Neural crest cell (in vitro differentiated cells): ENCODE results near the gene NF1. TPM values are rescaled to one million over a fixed set of nuclear protein-coding genes. Genes with fewer than 3 reads are reported as not detected.

ENCODE experiments used
- DNase-seq: peaks from one replicate; pipeline ENCODE4 v3.0.0; 2021; ENCODE audit warnings: low read depth, mixed read lengths, low spot score
- H3K27ac Mint-ChIP-seq: one replicate; pipeline ENCODE4 v1.8.0; 2021; ENCODE audit warnings: mild to moderate bottlenecking, mixed read lengths; ENCODE audit not compliant: unreplicated experiment
- H3K27me3 Mint-ChIP-seq: 2 replicates; pipeline ENCODE4 v1.8.0; 2021; ENCODE audit warnings: low read depth, mild to moderate bottlenecking, mixed read lengths
- H3K36me3 Mint-ChIP-seq: 2 replicates; pipeline ENCODE4 v1.8.0; 2021; ENCODE audit warnings: low read depth, mild to moderate bottlenecking, mixed read lengths
- H3K4me1 Mint-ChIP-seq: 2 replicates; pipeline ENCODE4 v1.8.0; 2021; ENCODE audit warnings: mixed read lengths
- H3K4me3 Mint-ChIP-seq: one replicate; pipeline ENCODE4 v1.8.0; 2021; ENCODE audit warnings: mild to moderate bottlenecking, mixed read lengths
- H3K9me3 Mint-ChIP-seq: 2 replicates; pipeline ENCODE4 v1.8.0; 2021; ENCODE audit warnings: mixed read lengths
- CTCF ChIP-seq: fragments of 200-600 bp; sonication (generic); conservative IDR thresholded peaks from 2 replicates; pipeline ENCODE4 v1.5.0; 2021; ENCODE audit warnings: antibody characterized with exemption, mild to moderate bottlenecking
- total RNA-seq: library from RNA; stranded (reverse); gene quantifications from 2 replicates; pipeline ENCODE4 v1.2.1, GENCODE V29; 2021

Gene NF1
- total RNA-seq, 1 donor from 2014 or later, result 60.6 TPM

DNA sequence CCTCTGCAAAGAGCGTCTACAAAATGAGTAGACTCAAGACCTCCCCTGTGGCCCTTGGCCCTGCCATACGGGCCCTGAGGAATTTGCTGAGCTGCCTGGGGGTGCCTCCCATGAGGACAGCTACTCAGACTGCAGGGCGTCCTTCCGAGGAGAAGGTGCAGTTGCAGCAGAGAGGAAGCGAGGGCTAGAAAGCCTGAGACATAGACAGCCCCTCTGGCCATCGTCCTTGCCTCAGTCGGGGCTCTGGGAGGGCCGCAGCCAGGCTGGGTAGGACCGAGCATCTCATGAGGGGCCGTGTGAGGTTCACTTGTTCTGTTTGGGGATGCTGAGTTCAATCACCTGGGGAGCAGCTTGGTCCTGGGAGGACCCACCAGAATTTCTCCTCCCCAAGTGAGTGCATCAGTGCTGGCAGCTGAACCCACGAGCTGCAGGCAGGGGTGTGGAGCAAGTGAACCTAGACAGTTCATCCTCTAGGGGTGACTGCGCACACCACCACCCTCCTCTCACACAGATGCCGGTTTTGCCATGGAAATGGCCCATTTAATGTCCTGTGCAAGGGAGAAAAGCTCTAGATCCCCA, 317.0 kb downstream of the NF1 start:
- Mint-ChIP-seq H3K4me1 (peaks cover 22% of the 10 kb centered on the region), H3K27ac (no peak overlapping the region), H3K36me3 (no peaks in the 10 kb centered on the region), H3K9me3 (no peaks in the 10 kb centered on the region), H3K27me3 (peaks cover 65% of the 10 kb centered on the region), H3K4me3 (no peak overlapping the region)
- TF ChIP-seq CTCF, result no peak
- DNase-seq, result no peak

GRCh38 chr17:31412511-31412910, 317.7 kb downstream of the NF1 start:
- Mint-ChIP-seq H3K36me3 (no peaks in the 10 kb centered on the region), H3K27me3 (peaks cover 72% of the 10 kb centered on the region), H3K4me3 (no peak overlapping the region), H3K9me3 (no peaks in the 10 kb centered on the region), H3K27ac (no peak overlapping the region), H3K4me1 (peaks cover 28% of the 10 kb centered on the region)
- no peak for DNase-seq
- TF ChIP-seq CTCF, result no peak

GRCh38 chr17:31413081-31413799, 318.5 kb downstream of the NF1 start:
- H3K9me3 Mint-ChIP-seq, result no peaks in the 10 kb centered on the region
- H3K27me3 Mint-ChIP-seq, result peaks cover 72% of the 10 kb centered on the region
- no peak overlapping the region for H3K4me3 Mint-ChIP-seq
- no peaks in the 10 kb centered on the region for H3K36me3 Mint-ChIP-seq
- TF ChIP-seq CTCF, result no peak
- DNase-seq, result no peak
- peaks cover 29% of the 10 kb centered on the region for H3K4me1 Mint-ChIP-seq
- H3K27ac Mint-ChIP-seq, result no peak overlapping the region

- H3K27ac Mint-ChIP-seq, result no peak overlapping the region
- H3K36me3 Mint-ChIP-seq, result no peaks in the 10 kb centered on the region
- peaks cover 69% of the 10 kb centered on the region for H3K27me3 Mint-ChIP-seq
- peaks cover 32% of the 10 kb centered on the region for H3K4me1 Mint-ChIP-seq
- TF ChIP-seq CTCF, result no peak
- no peak overlapping the region for H3K4me3 Mint-ChIP-seq
- DNase-seq, result no peak
- H3K9me3 Mint-ChIP-seq, result no peaks in the 10 kb centered on the region
Observed at GRCh38 chr17:31413874-31414549, 319.2 kb downstream of the NF1 start.

- Mint-ChIP-seq H3K4me1 (peaks cover 32% of the 10 kb centered on the region), H3K4me3 (no peak overlapping the region), H3K27me3 (peaks cover 73% of the 10 kb centered on the region), H3K9me3 (no peaks in the 10 kb centered on the region), H3K36me3 (no peaks in the 10 kb centered on the region), H3K27ac (no peak overlapping the region)
- no peak for TF ChIP-seq CTCF
- no peak for DNase-seq
Observed at GRCh38 chr17:31414550-31414918, 319.8 kb downstream of the NF1 start.
